GM12874 (cell line): ENCODE results near the gene PRR13.

Experiments
- TF ChIP-seq, protein P1 (sequence below): IDR thresholded peaks from 2 replicates; pipeline ENCODE4 v1.5.1; 2011; ENCODE audit warnings: low read depth, mild to moderate bottlenecking, control low read depth, low read length, moderate library complexity; ENCODE audit not compliant: insufficient read depth

The PRR13 gene

GRCh38 chr12:53492188-53492587, 50.7 kb downstream of the PRR13 start:
- TF ChIP-seq, protein P1, sequence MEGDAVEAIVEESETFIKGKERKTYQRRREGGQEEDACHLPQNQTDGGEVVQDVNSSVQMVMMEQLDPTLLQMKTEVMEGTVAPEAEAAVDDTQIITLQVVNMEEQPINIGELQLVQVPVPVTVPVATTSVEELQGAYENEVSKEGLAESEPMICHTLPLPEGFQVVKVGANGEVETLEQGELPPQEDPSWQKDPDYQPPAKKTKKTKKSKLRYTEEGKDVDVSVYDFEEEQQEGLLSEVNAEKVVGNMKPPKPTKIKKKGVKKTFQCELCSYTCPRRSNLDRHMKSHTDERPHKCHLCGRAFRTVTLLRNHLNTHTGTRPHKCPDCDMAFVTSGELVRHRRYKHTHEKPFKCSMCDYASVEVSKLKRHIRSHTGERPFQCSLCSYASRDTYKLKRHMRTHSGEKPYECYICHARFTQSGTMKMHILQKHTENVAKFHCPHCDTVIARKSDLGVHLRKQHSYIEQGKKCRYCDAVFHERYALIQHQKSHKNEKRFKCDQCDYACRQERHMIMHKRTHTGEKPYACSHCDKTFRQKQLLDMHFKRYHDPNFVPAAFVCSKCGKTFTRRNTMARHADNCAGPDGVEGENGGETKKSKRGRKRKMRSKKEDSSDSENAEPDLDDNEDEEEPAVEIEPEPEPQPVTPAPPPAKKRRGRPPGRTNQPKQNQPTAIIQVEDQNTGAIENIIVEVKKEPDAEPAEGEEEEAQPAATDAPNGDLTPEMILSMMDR = no peak

GRCh38 chr12:53492830-53493609, 51.5 kb downstream of the PRR13 start:
- TF ChIP-seq, protein P1 = no peak

DNA sequence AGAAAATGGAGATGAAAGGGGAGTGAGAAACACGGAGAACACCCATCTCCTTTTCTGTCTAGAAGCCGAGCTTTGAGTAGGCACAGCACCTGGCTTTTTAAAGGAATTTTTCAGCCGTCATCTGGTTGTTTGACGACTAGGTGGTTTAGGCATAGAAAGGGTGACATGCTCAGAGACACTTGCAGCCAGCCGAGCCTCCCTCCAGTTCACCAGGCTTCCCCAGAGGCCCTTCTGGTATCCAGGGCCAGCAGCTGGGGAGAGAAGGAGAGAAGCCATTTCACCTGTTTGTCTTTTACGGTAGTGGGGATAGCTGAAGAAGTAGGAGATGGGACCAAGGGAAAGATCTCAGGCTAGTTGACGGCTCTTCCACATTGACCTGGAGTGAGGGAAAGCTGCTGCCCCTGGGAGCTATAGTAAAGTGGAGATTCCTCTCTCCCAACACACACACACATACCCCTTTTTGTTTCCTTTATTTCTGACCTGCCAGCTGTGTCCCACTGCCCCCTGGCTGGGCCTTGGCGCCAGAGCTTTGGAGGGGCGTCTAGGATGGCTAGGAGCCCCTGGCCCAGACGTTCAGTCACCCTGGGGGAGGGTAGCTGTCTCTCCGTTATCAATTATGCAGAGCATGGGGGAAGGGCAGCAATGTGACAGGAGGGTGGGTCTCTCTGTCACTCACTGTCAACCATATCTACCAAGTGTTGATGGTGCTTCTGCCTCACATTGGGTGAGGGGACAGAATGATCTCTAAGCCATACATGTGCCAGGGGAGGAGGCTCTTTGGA, 52.3 kb downstream of the PRR13 start:
- TF ChIP-seq, protein P1 = no peak
